DOHH2 (cell line): ENCODE measurements around the gene TM9SF2.
A peak's percentile ranks its signal among the peaks of the same experiment; 100 is the strongest.
"Not testable (repeated sequence)": the region's sequence is repeated elsewhere in the genome, so short reads cannot be mapped to it uniquely, and the experiment has no call there.

ENCODE experiments used
- H3F3A ChIP-seq: fragments of 200-600 bp; sonication (generic), shearing (Covaris generic); 2 replicates; pipeline ENCODE4 v1.6.0; 2016; ENCODE audit warnings: antibody characterized with exemption, mild to moderate bottlenecking; ENCODE audit not compliant: control insufficient read depth, insufficient read depth
- H3K27ac ChIP-seq: fragments of 200-600 bp; sonication (generic); 2 replicates; pipeline ENCODE4 v1.5.1; 2014; ENCODE audit warnings: low read depth, mild to moderate bottlenecking, low read length, moderate library complexity
- H3K27me3 ChIP-seq: fragments of 200-600 bp; sonication (generic); 2 replicates; pipeline ENCODE4 v1.6.1; 2014; ENCODE audit warnings: mild to moderate bottlenecking, low read length, mixed read lengths; ENCODE audit not compliant: control insufficient read depth
- H3K36me3 ChIP-seq: fragments of 200-600 bp; sonication (generic); 2 replicates; pipeline ENCODE4 v1.6.1; 2014; ENCODE audit warnings: mild to moderate bottlenecking, low read length, moderate library complexity, mixed read lengths; ENCODE audit not compliant: control insufficient read depth
- H3K4me1 ChIP-seq: fragments of 200-600 bp; sonication (generic); 2 replicates; pipeline ENCODE4 v1.6.1; 2014; ENCODE audit warnings: mild to moderate bottlenecking, low read length, mixed read lengths; ENCODE audit not compliant: control insufficient read depth
- H3K4me2 ChIP-seq: fragments of 200-600 bp; sonication (generic); 2 replicates; pipeline ENCODE4 v1.6.0; 2014; ENCODE audit warnings: mild to moderate bottlenecking, low read length, moderate library complexity
- H3K4me3 ChIP-seq: fragments of 200-600 bp; sonication (generic); 2 replicates; pipeline ENCODE4 v1.5.1; 2014; ENCODE audit warnings: mild to moderate bottlenecking, low read length, mixed read lengths
- H3K79me2 ChIP-seq: fragments of 200-600 bp; sonication (generic); 2 replicates; pipeline ENCODE4 v1.6.1; 2014; ENCODE audit warnings: mild to moderate bottlenecking, low read length, mixed read lengths; ENCODE audit not compliant: control insufficient read depth
- H3K9me2 ChIP-seq: fragments of 200-600 bp; sonication (generic); replicated peaks from 2 replicates; pipeline ENCODE4 v1.6.1; 2014; ENCODE audit warnings: mild to moderate bottlenecking, low read length, mixed read lengths; ENCODE audit not compliant: control insufficient read depth
- H3K9me3 ChIP-seq: fragments of 200-600 bp; sonication (generic); 2 replicates; pipeline ENCODE4 v1.6.1; 2014; ENCODE audit warnings: antibody characterized with exemption, low read length, mixed read lengths; ENCODE audit not compliant: control insufficient read depth, insufficient read depth
- H4K20me1 ChIP-seq: fragments of 200-600 bp; sonication (generic); 2 replicates; pipeline ENCODE4 v1.6.0; 2014; ENCODE audit warnings: low read depth, mild to moderate bottlenecking, antibody characterized with exemption, low read length, moderate library complexity; ENCODE audit not compliant: control insufficient read depth, insufficient read depth
- EZH2phosphoT487 ChIP-seq: fragments of 200-600 bp; sonication (generic); IDR thresholded peaks from 2 replicates; pipeline ENCODE4 v1.6.1; 2017; ENCODE audit warnings: borderline replicate concordance, mild to moderate bottlenecking, antibody characterized with exemption, low read length, moderate library complexity, mixed read lengths
- TF ChIP-seq, protein P1 (sequence below): fragments of 200-600 bp; sonication (generic); IDR thresholded peaks from one replicate; pipeline ENCODE4 v1.5.1; 2014; ENCODE audit warnings: antibody characterized with exemption, mild to moderate bottlenecking, low read depth, low read length; ENCODE audit not compliant: poor library complexity, severe bottlenecking

TM9SF2 gene, protein sequence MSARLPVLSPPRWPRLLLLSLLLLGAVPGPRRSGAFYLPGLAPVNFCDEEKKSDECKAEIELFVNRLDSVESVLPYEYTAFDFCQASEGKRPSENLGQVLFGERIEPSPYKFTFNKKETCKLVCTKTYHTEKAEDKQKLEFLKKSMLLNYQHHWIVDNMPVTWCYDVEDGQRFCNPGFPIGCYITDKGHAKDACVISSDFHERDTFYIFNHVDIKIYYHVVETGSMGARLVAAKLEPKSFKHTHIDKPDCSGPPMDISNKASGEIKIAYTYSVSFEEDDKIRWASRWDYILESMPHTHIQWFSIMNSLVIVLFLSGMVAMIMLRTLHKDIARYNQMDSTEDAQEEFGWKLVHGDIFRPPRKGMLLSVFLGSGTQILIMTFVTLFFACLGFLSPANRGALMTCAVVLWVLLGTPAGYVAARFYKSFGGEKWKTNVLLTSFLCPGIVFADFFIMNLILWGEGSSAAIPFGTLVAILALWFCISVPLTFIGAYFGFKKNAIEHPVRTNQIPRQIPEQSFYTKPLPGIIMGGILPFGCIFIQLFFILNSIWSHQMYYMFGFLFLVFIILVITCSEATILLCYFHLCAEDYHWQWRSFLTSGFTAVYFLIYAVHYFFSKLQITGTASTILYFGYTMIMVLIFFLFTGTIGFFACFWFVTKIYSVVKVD

DNA sequence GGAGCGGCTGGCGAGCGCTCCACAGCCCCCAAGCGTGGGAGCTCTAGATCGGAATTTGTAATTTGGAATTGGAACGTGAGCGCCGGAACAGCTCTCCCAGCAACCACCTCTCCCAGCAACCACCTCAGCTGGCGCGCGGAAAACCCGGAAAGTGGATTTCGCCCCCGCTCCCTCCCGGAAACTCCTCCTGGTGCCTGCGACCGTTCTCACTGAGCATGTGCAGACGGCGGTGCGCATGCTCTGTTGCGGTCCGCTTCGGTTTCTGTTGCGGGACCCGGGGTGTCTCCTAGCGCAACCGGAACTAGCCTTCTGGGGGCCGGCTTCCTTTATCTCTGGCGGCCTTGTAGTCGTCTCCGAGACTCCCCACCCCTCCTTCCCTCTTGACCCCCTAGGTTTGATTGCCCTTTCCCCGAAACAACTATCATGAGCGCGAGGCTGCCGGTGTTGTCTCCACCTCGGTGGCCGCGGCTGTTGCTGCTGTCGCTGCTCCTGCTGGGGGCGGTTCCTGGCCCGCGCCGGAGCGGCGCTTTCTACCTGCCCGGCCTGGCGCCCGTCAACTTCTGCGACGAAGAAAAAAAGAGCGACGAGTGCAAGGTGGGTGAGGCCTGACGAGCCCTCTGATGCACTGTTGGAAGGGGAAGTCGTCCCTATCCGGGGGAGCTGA, at the start of gene TM9SF2:
TSS of gene TM9SF2 (plus strand) at position 289 of the 664 bp plus-strand sequence. CDS start at position 424, 135 bp downstream.
- peak within 1 kb of the TSS; percentile 86 for H3K4me3 ChIP-seq
- H3K79me2 ChIP-seq: peaks cover 66% of the 10 kb centered on the region
- peaks cover 11% of the 10 kb centered on the region; the same call in 1 of the 2 replicates for H3K36me3 ChIP-seq
- H3K27me3 ChIP-seq: no peaks in the 10 kb centered on the region
- peak within 1 kb of the TSS; percentile 84 for H3K27ac ChIP-seq
- peaks cover 27% of the 10 kb centered on the region for H3F3A ChIP-seq
- 0 out of 2 replicates have a peak, but pooled peaks cover 4% of the 10 kb centered on the region for H4K20me1 ChIP-seq
- peaks cover 70% of the 10 kb centered on the region for H3K4me1 ChIP-seq
- H3K9me3 ChIP-seq: no peaks in the 10 kb centered on the region
- TF ChIP-seq, protein P1, sequence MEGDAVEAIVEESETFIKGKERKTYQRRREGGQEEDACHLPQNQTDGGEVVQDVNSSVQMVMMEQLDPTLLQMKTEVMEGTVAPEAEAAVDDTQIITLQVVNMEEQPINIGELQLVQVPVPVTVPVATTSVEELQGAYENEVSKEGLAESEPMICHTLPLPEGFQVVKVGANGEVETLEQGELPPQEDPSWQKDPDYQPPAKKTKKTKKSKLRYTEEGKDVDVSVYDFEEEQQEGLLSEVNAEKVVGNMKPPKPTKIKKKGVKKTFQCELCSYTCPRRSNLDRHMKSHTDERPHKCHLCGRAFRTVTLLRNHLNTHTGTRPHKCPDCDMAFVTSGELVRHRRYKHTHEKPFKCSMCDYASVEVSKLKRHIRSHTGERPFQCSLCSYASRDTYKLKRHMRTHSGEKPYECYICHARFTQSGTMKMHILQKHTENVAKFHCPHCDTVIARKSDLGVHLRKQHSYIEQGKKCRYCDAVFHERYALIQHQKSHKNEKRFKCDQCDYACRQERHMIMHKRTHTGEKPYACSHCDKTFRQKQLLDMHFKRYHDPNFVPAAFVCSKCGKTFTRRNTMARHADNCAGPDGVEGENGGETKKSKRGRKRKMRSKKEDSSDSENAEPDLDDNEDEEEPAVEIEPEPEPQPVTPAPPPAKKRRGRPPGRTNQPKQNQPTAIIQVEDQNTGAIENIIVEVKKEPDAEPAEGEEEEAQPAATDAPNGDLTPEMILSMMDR: no peak
- no peak for TF ChIP-seq EZH2phosphoT487
- no peaks in the 10 kb centered on the region for H3K9me2 ChIP-seq
- peak within 1 kb of the TSS; percentile 94 for H3K4me2 ChIP-seq

DNA sequence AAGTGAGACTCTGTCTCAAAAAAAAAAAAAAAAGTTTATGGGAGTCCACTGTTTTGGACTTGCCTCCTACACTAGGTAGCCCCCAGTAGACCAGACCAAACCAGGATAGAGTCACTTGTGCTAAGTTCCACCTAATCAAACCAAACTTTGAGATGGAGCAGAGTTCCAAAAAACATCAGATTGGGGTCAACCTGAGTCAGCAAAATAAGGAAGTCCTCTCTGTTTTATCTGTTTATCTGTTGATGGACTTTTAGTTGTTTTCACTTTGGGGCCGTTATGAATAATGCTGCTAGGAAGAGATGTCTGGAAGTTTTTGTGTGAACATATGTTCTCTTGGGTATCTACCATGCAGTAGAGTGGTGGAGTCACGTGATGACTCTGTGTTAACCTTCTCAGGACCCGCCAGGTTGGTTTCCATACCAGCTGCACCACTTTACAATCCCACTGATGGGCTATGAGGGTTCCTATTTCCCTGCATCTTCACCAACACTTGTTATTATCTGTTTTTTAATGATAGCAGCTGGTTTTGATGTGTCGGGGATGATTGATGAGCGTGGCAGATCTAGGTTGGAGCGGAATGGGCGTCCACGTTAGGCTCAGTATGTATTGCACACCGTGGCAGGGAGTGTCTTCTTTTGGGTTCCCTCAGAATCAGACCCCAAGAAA, 46.6 kb upstream of the TM9SF2 start:
- H3K4me1 ChIP-seq: no peaks in the 10 kb centered on the region
- no peaks in the 10 kb centered on the region for H3K79me2 ChIP-seq
- no peaks in the 10 kb centered on the region for H4K20me1 ChIP-seq
- peaks cover 17% of the 10 kb centered on the region for H3K27me3 ChIP-seq
- H3K36me3 ChIP-seq: no peaks in the 10 kb centered on the region
- no peaks in the 10 kb centered on the region for H3K9me2 ChIP-seq
- no peak overlapping the region for H3K27ac ChIP-seq
- no peak overlapping the region for H3K4me2 ChIP-seq
- no peak overlapping the region for H3K4me3 ChIP-seq
- H3K9me3 ChIP-seq: no peaks in the 10 kb centered on the region
- H3F3A ChIP-seq: no peaks in the 10 kb centered on the region
- no peak for TF ChIP-seq EZH2phosphoT487
- TF ChIP-seq, protein P1: no peak

DNA sequence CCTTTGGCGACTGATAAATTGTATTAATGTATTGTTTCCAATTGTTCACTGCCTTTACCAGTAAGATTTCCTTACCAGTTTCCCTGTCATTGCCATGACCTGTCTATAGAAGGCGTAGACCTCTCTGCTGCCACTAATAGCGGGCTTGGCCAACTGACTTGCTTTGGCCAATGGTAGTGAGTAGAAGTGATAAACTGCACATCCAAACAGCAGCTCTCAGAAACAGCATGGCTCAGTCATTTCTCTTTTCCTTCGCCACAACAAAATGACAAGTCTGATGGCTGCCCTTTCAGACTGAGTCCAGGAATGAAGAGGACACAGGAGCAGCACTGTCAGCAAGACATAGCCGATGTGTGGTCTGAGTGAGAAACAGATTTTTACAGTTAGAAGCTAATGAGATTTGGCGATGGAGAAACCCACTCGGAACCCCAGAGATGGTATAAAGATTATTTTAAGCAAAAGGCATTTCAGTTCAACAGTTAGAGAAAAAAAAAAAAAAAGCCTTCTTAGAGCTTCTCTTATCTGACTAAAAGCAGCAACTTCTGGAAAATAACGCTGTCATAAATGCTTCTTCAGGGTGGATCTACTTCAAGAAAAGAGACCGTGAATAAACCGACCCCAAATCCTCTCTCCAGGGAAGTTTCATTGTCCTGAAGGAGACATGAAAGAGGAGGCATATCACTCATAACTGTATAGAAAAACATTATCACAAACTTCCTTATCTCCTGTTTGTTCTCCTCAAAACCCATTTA, 42.0 kb upstream of the TM9SF2 start:
- H3K27me3 ChIP-seq: no peaks in the 10 kb centered on the region; the same call in 1 of the 2 replicates
- no peaks in the 10 kb centered on the region for H3K9me2 ChIP-seq
- H3K9me3 ChIP-seq: no peaks in the 10 kb centered on the region
- no peaks in the 10 kb centered on the region for H3K4me1 ChIP-seq
- H3K4me2 ChIP-seq: no peak overlapping the region
- TF ChIP-seq, protein P1: no peak
- TF ChIP-seq EZH2phosphoT487: no peak
- no peak overlapping the region for H3K4me3 ChIP-seq
- H3K27ac ChIP-seq: no peak overlapping the region
- H4K20me1 ChIP-seq: no peaks in the 10 kb centered on the region
- no peaks in the 10 kb centered on the region for H3K79me2 ChIP-seq
- no peaks in the 10 kb centered on the region for H3K36me3 ChIP-seq
- H3F3A ChIP-seq: no peaks in the 10 kb centered on the region

DNA sequence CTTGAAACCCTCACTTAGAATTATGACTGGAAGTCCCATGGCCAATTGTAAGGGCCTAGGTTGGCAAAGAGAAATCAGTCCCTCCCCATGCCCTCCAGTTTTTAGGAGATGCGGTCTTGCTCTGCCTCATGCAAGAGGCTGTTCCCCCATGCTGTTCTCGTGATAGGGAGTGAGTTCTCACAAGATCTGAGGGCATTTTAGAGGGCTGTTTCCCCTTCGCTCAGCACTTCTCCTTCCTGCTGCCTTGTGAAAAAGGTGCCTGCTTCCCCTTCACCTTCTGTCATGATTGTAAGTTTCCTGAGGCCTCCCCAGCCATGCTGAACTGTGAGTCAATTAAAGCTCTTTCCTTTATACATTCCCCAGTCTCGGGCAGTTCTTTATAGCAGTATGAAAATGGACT, 40.5 kb upstream of the TM9SF2 start:
- H3K79me2 ChIP-seq, H3F3A ChIP-seq, H3K9me2 ChIP-seq, H3K4me2 ChIP-seq, H3K4me3 ChIP-seq, H3K27ac ChIP-seq, H4K20me1 ChIP-seq, H3K27me3 ChIP-seq, H3K4me1 ChIP-seq, H3K36me3 ChIP-seq, H3K9me3 ChIP-seq: not testable (repeated sequence)
